B cell (primary cell): ENCODE data around the gene PRTN3. TPM values are rescaled to one million over a fixed set of nuclear protein-coding genes. Genes with fewer than 3 reads are reported as not detected.

Experiments used
- ATAC-seq: fragments of 200-7000 bp; cut with Tn5 transposase; one replicate; pipeline ENCODE4 v1.10.0; 2021; ENCODE audit warnings: low read depth, mild to moderate bottlenecking, moderate number of reproducible peaks, moderate library complexity
- CTCF ChIA-PET: fragments of 350-600 bp; sonication (Branson Sonifier 250); formaldehyde crosslinking; loops from one replicate; lab custom pipeline; 2021; ENCODE audit warnings: antibody characterized with exemption, inconsistent platforms; lab: Charles Lee
- POLR2A ChIA-PET: fragments of 350-600 bp; sonication (Branson Sonifier 250); formaldehyde crosslinking; loops from one replicate; lab custom pipeline; 2021; ENCODE audit warnings: antibody characterized with exemption; lab: Charles Lee
- DNase-seq: peaks from one replicate; pipeline ENCODE4 v3.0.0; 2013
- H2AFZ ChIP-seq: 2 replicates; pipeline ENCODE4 v1.6.1; 2012; ENCODE audit warnings: mild to moderate bottlenecking, low read depth, low read length; ENCODE audit not compliant: insufficient read depth, poor library complexity, severe bottlenecking
- H3K27ac ChIP-seq, 2 donors: 1 replicate in 1 of 2; 2 replicates in 1 of 2; pipeline ENCODE4 v1.5.1; 2012 to 2013; ENCODE audit warnings: low read length in 2 of 2, mild to moderate bottlenecking in 2 of 2, moderate library complexity in 1 of 2
- H3K27me3 ChIP-seq, 4 experiments: fragments of 200-600 bp in 1 of 4; sonication (generic) in 1 of 4; replicated peaks in 1 of 4; 1 replicate in 2 of 4; 2 replicates in 2 of 4; pipeline versions ENCODE4 v1.6.1 to v1.7.0; 2013 to 2016; ENCODE audit warnings: low read length in 3 of 4, mild to moderate bottlenecking in 2 of 4, mixed read lengths in 1 of 4, moderate library complexity in 1 of 4; ENCODE audit not compliant: insufficient read depth in 4 of 4, control insufficient read depth in 3 of 4; ENCODE audit errors: control extremely low read depth in 1 of 4
- H3K36me3 ChIP-seq, 2 experiments: replicated peaks in 1 of 2; 1 replicate in 1 of 2; 2 replicates in 1 of 2; pipeline versions ENCODE4 v1.6.1 to v1.7.1; 2013; ENCODE audit warnings: low read length in 1 of 2; ENCODE audit not compliant: insufficient read depth in 2 of 2, control insufficient read depth in 1 of 2; ENCODE audit errors: control extremely low read depth in 1 of 2, extremely low read depth in 1 of 2
- H3K4me1 ChIP-seq, 2 donors: fragments of 200-600 bp in 1 of 2; sonication (generic) in 1 of 2; 1 replicate in 1 of 2; 2 replicates in 1 of 2; pipeline versions ENCODE4 v1.5.1 to v1.6.1; 2013 to 2017; ENCODE audit warnings: low read length in 2 of 2; ENCODE audit not compliant: control insufficient read depth in 2 of 2, insufficient read depth in 2 of 2
- H3K4me2 ChIP-seq: replicated peaks from 2 replicates; pipeline ENCODE3; 2012; ENCODE audit warnings: mild to moderate bottlenecking, low read depth, low read length; ENCODE audit not compliant: poor library complexity, severe bottlenecking
- H3K4me3 ChIP-seq, 5 experiments: fragments of 200-600 bp in 1 of 5; sonication (generic) in 1 of 5; 1 replicate in 3 of 5; 2 replicates in 2 of 5; pipeline versions ENCODE4 v1.5.1 to v1.7.0; 2011 to 2016; ENCODE audit warnings: low read length in 4 of 5, mild to moderate bottlenecking in 4 of 5, low read depth in 2 of 5, control low read depth in 1 of 5, moderate library complexity in 1 of 5; ENCODE audit not compliant: insufficient read depth in 1 of 5; ENCODE audit errors: control extremely low read depth in 1 of 5, extremely low read depth in 1 of 5
- H3K79me2 ChIP-seq: fragments of 200-600 bp; sonication (generic); one replicate; pipeline ENCODE4 v1.6.0; 2016; ENCODE audit warnings: low read length; ENCODE audit not compliant: control insufficient read depth, insufficient read depth
- H3K9ac ChIP-seq: fragments of 200-600 bp; sonication (generic); 2 replicates; pipeline ENCODE4 v1.6.1; 2017; ENCODE audit warnings: mild to moderate bottlenecking, low read length, moderate library complexity
- H3K9me3 ChIP-seq, 3 donors: one replicate each; pipeline versions ENCODE4 v1.6.1 to v1.7.1; 2013; ENCODE audit warnings: low read length in 2 of 3; ENCODE audit not compliant: control insufficient read depth in 2 of 3, insufficient read depth in 1 of 3; ENCODE audit errors: control extremely low read depth in 1 of 3
- H4K20me1 ChIP-seq: 2 replicates; pipeline ENCODE4 v1.6.0; 2012; ENCODE audit warnings: mild to moderate bottlenecking, low read length; ENCODE audit not compliant: insufficient read depth, control insufficient read depth, poor library complexity, severe bottlenecking
- H3K27ac Mint-ChIP-seq: one replicate; pipeline ENCODE4 v1.8.0; 2021; ENCODE audit warnings: mixed read lengths
- H3K27me3 Mint-ChIP-seq: one replicate; pipeline ENCODE4 v1.8.0; 2021; ENCODE audit warnings: mixed read lengths
- H3K4me1 Mint-ChIP-seq: one replicate; pipeline ENCODE4 v1.8.0; 2021; ENCODE audit warnings: mixed read lengths
- H3K4me3 Mint-ChIP-seq: one replicate; pipeline ENCODE4 v1.8.0; 2021; ENCODE audit warnings: mixed read lengths
- H3K9me3 Mint-ChIP-seq: one replicate; pipeline ENCODE4 v1.8.0; 2022; ENCODE audit warnings: mixed read lengths; ENCODE audit not compliant: insufficient read depth
- CTCF ChIP-seq: fragments of 200-600 bp; IDR thresholded peaks from one replicate; pipeline ENCODE4 v1.8.0; 2022; ENCODE audit warnings: antibody characterized with exemption, mild to moderate bottlenecking
- EZH2 ChIP-seq: IDR thresholded peaks from 2 replicates; pipeline ENCODE4 v1.6.1; 2012; ENCODE audit warnings: borderline replicate concordance, low read depth, mild to moderate bottlenecking, moderate library complexity, low read length; ENCODE audit not compliant: insufficient read depth, poor library complexity, severe bottlenecking
- WGBS: methylation state at CpG from one replicate; pipeline ENCODE4 v1.1.5; 2013; ENCODE audit warnings: missing lambda C conversion rate; ENCODE audit not compliant: insufficient coverage; 5-methylcytosine and 5-hydroxymethylcytosine counted together
- intact Hi-C: fragments of 100-400 bp; cut with micrococcal nuclease; formaldehyde crosslinking; loops from one replicate; pipeline ENCODE4 v1.10.0; 2022
- polyA plus RNA-seq: library from polyadenylated mRNA; depleted of rRNA; stranded (reverse); fragments of >200 nt; gene quantifications from 2 replicates; pipeline ENCODE4 v1.2.3, GENCODE V29; 2012
- total RNA-seq, 2 donors: library from RNA; stranded (reverse); fragments of 120-200 nt in 1 of 2; gene quantifications; 1 replicate in 1 of 2; 2 replicates in 1 of 2; pipeline versions ENCODE4 v1.2.3 to v1.2.4, GENCODE V29; 2013 to 2022

The PRTN3 gene
- total and polyA plus RNA-seq, 2 donors (not counting 1 experiment from before 2014, with no cell fraction given), result not detected

GRCh38 chr19:813219-814151 is 27.3 kb upstream of the PRTN3 start:
- no peak overlapping the region for H3K27ac ChIP-seq
- H3K27me3 ChIP-seq, result no peaks in the 10 kb centered on the region
- peaks cover 41% of the 10 kb centered on the region for H4K20me1 ChIP-seq
- H3K9me3 ChIP-seq, result peaks cover 0 to 3% (median 0%) of the 10 kb centered on the region in 3 donors
- H3K4me1 Mint-ChIP-seq, result no peaks in the 10 kb centered on the region
- no peak overlapping the region for H2AFZ ChIP-seq
- DNase-seq (no peak), ATAC-seq (no peak)
- no peaks in the 10 kb centered on the region for H3K27me3 Mint-ChIP-seq
- CTCF ChIA-PET, result no interaction called here
- no peaks in the 10 kb centered on the region for H3K4me1 ChIP-seq
- no peak overlapping the region for H3K27ac Mint-ChIP-seq
- H3K36me3 ChIP-seq, result peaks cover 0 to 41% of the 10 kb centered on the region in 2 experiments
- H3K4me3 Mint-ChIP-seq, result no peak overlapping the region
- TF ChIP-seq CTCF, result no peak
- TF ChIP-seq EZH2, result no peak
- POLR2A ChIA-PET, result no interaction called here
- no peak overlapping the region for H3K4me2 ChIP-seq
- intact Hi-C loops, result no loop called here
- 96% methylated on average over 77 of the region's 87 CpGs for WGBS
- no peak overlapping the region for H3K4me3 ChIP-seq
- H3K9ac ChIP-seq, result no peak overlapping the region
- no peaks in the 10 kb centered on the region for H3K9me3 Mint-ChIP-seq
- peaks cover 4% of the 10 kb centered on the region for H3K79me2 ChIP-seq
